Esophagus (tissue), 2 donors: Measurements from ENCODE around the gene GLB1L3. TPM values are rescaled to one million over a fixed set of nuclear protein-coding genes. Genes with fewer than 3 reads are reported as not detected.

Experiments
- H3K27ac ChIP-seq, 2 donors: one replicate each; pipeline ENCODE4 v1.5.1; 2013; ENCODE audit warnings: low read depth in 2 of 2, mild to moderate bottlenecking in 2 of 2, inconsistent platforms in 1 of 2, low read length in 1 of 2, moderate library complexity in 1 of 2
- H3K27me3 ChIP-seq, 2 donors: one replicate each; pipeline ENCODE4 v1.6.1; 2013; ENCODE audit warnings: low read length in 2 of 2, control low read depth in 1 of 2, mild to moderate bottlenecking in 1 of 2; ENCODE audit not compliant: insufficient read depth in 2 of 2, control insufficient read depth in 1 of 2
- H3K36me3 ChIP-seq, 2 donors: one replicate each; pipeline ENCODE4 v1.6.1; 2013; ENCODE audit warnings: low read length in 1 of 2; ENCODE audit not compliant: control insufficient read depth in 2 of 2, insufficient read depth in 2 of 2
- H3K4me1 ChIP-seq, 2 donors: one replicate each; pipeline ENCODE4 v1.6.1; 2013; ENCODE audit warnings: low read length in 1 of 2; ENCODE audit not compliant: control insufficient read depth in 2 of 2, insufficient read depth in 2 of 2
- H3K4me3 ChIP-seq, 2 donors: one replicate each; pipeline ENCODE4 v1.5.1; 2013; ENCODE audit warnings: low read length in 2 of 2, mild to moderate bottlenecking in 2 of 2, low read depth in 1 of 2, moderate library complexity in 1 of 2
- H3K9me3 ChIP-seq, 2 donors: one replicate each; pipeline ENCODE4 v1.6.1; 2013; ENCODE audit warnings: mild to moderate bottlenecking in 2 of 2, low read depth in 1 of 2, low read length in 1 of 2, moderate library complexity in 1 of 2; ENCODE audit not compliant: control insufficient read depth in 2 of 2, insufficient read depth in 1 of 2
- WGBS, 2 donors: extraction: QIAGEN DNeasy Blood & Tissue Kit; methylation state at CpG; one replicate each; pipeline ENCODE4 v1.1.7; 2013; 5-methylcytosine and 5-hydroxymethylcytosine counted together
- polyA plus RNA-seq, 2 donors: library from polyadenylated mRNA; stranded (reverse); fragments of 200-250 nt; gene quantifications; one replicate each; pipeline ENCODE4 v1.2.3, GENCODE V29; 2013
- donor health status: healthy with polysubstance abuse.
- donor health status: Bipolar disorder and iron deficiency.

The GLB1L3 gene
- polyA plus RNA-seq, 2 donors: 0.04 to 0.08 TPM

- Histone ChIP-seq H3K4me1 (no peaks in the 10 kb centered on the region), H3K9me3 (no peaks in the 10 kb centered on the region), H3K36me3 (no peaks in the 10 kb centered on the region), H3K4me3 (no peak overlapping the region), H3K27me3 (no peaks in the 10 kb centered on the region), H3K27ac (no peak overlapping the region)
- WGBS, 2 donors: 89 to 92% methylated on average over 31 to 32 of the region's 32 CpGs
Measured at GRCh38 chr11:134362192-134362901, 86.2 kb downstream of the GLB1L3 start.

- H3K27me3 ChIP-seq: no peaks in the 10 kb centered on the region
- no peak overlapping the region for H3K27ac ChIP-seq
- no peaks in the 10 kb centered on the region for H3K4me1 ChIP-seq
- no peak overlapping the region for H3K4me3 ChIP-seq
- no peaks in the 10 kb centered on the region for H3K9me3 ChIP-seq
- 87 to 89% methylated on average over 9 of the region's 9 CpGs for WGBS, 2 donors
- no peaks in the 10 kb centered on the region for H3K36me3 ChIP-seq
Measured at GRCh38 chr11:134363161-134363560, 87.0 kb downstream of the GLB1L3 start.

GRCh38 chr11:134363592-134363991 is 87.4 kb downstream of the GLB1L3 start:
- 68 to 73% methylated on average over 7 of the region's 7 CpGs for WGBS, 2 donors
- H3K9me3 ChIP-seq: no peaks in the 10 kb centered on the region
- H3K4me1 ChIP-seq: no peaks in the 10 kb centered on the region
- no peaks in the 10 kb centered on the region for H3K36me3 ChIP-seq
- no peak overlapping the region for H3K27ac ChIP-seq
- no peaks in the 10 kb centered on the region for H3K27me3 ChIP-seq
- no peak overlapping the region for H3K4me3 ChIP-seq

- 88 to 91% methylated on average over 9 of the region's 9 CpGs for WGBS, 2 donors
- Histone ChIP-seq H3K4me1 (no peaks in the 10 kb centered on the region), H3K4me3 (no peak overlapping the region), H3K27ac (no peak overlapping the region), H3K9me3 (no peaks in the 10 kb centered on the region), H3K27me3 (no peaks in the 10 kb centered on the region), H3K36me3 (no peaks in the 10 kb centered on the region)
Measured at GRCh38 chr11:134364261-134364660, 88.1 kb downstream of the GLB1L3 start.

GRCh38 chr11:134365011-134365925 is 89.1 kb downstream of the GLB1L3 start:
- Histone ChIP-seq H3K36me3 (no peaks in the 10 kb centered on the region), H3K4me3 (no peak overlapping the region), H3K27me3 (no peaks in the 10 kb centered on the region), H3K27ac (no peak overlapping the region), H3K4me1 (no peaks in the 10 kb centered on the region), H3K9me3 (no peaks in the 10 kb centered on the region)
- WGBS, 2 donors: 68 to 73% methylated on average over 22 of the region's 22 CpGs

- Histone ChIP-seq H3K27ac (no peak overlapping the region), H3K36me3 (peaks cover 0 to 2% of the 10 kb centered on the region in 2 donors), H3K4me3 (no peak overlapping the region), H3K4me1 (no peaks in the 10 kb centered on the region), H3K27me3 (no peaks in the 10 kb centered on the region), H3K9me3 (no peaks in the 10 kb centered on the region)
- 78 to 82% methylated on average over 7 of the region's 7 CpGs for WGBS, 2 donors
Measured at GRCh38 chr11:134366254-134366653, 90.1 kb downstream of the GLB1L3 start.

GRCh38 chr11:134367781-134368180 is 91.6 kb downstream of the GLB1L3 start:
- Histone ChIP-seq H3K36me3 (peaks cover 0 to 2% of the 10 kb centered on the region in 2 donors), H3K4me3 (no peak overlapping the region), H3K9me3 (no peaks in the 10 kb centered on the region), H3K27ac (no peak overlapping the region), H3K27me3 (no peaks in the 10 kb centered on the region), H3K4me1 (no peaks in the 10 kb centered on the region)
- WGBS, 2 donors: 92% methylated on average over 18 of the region's 18 CpGs

Other genes starting within 250 kb of the GLB1L3 start
- gene JAM3, start 207.3 kb upstream of the GLB1L3 start, polyA plus RNA-seq: 1 to 10 TPM; 2.5 to 5.5 TPM
- gene NCAPD3, start 52.4 kb upstream of the GLB1L3 start, polyA plus RNA-seq: 1 to 10 TPM; 4.7 to 8.9 TPM
- 10 to 100 TPM; 13.0 to 17.7 TPM for gene VPS26B, start 51.7 kb upstream of the GLB1L3 start, polyA plus RNA-seq
- 10 to 100 TPM; 22.0 to 26.8 TPM for gene THYN1, start 23.0 kb upstream of the GLB1L3 start, polyA plus RNA-seq
- gene ACAD8, start 22.8 kb upstream of the GLB1L3 start, polyA plus RNA-seq: 10 to 100 TPM; 13.9 to 15.2 TPM
- 1 to 10 TPM; 2.4 to 3.2 TPM for gene GLB1L2, start 55.6 kb downstream of the GLB1L3 start, polyA plus RNA-seq
- gene B3GAT1, start 135.9 kb downstream of the GLB1L3 start, polyA plus RNA-seq: under 1 TPM; 0.02 to 0.10 TPM